Measurements from ENCODE around the gene ECD. TPM values are rescaled to one million over a fixed set of nuclear protein-coding genes. Genes with fewer than 3 reads are reported as not detected.

The ECD gene
- total RNA-seq, 1 experiment from 2014 or later, result 51.8 TPM

DNA sequence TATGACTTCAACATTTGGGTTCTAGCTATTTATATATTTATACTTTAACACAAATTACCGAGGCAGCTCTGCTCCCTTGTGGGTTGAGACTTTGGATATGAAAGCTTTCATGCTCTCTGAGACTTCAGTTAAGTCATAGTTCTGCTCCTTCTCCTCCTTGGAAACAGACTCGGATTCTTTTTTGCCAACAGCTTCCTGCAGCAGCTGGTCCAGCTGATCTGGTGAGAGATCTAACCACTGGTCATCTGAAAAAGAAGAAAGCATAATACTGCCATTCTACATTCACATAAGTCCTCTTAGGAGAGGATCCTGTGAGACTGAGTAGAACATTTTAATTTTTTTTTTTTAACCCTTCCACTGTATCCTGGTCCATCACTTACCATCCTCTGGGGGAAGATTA, 28.6 kb downstream of the ECD start:
- H3K9me3 Mint-ChIP-seq (ENCODE audit: unreplicated experiment), result no peaks in the 10 kb centered on the region
- no peak overlapping the region for H3K4me3 ChIP-seq (ENCODE audit: low read depth, low read length)
- H3K9me3 ChIP-seq, result no peaks in the 10 kb centered on the region
- DNase-seq, result no peak
- ChIA-PET POLR2A (interaction anchor here (0.6 kb wide), 1 partner anchor 23 kb away, joined by 4 read pairs; no protein-coding TSS in a partner anchor), CTCF (no interaction called here)
- no TSS peak for BruUV-seq (replicated peaks)
- TF ChIP-seq, protein P1, sequence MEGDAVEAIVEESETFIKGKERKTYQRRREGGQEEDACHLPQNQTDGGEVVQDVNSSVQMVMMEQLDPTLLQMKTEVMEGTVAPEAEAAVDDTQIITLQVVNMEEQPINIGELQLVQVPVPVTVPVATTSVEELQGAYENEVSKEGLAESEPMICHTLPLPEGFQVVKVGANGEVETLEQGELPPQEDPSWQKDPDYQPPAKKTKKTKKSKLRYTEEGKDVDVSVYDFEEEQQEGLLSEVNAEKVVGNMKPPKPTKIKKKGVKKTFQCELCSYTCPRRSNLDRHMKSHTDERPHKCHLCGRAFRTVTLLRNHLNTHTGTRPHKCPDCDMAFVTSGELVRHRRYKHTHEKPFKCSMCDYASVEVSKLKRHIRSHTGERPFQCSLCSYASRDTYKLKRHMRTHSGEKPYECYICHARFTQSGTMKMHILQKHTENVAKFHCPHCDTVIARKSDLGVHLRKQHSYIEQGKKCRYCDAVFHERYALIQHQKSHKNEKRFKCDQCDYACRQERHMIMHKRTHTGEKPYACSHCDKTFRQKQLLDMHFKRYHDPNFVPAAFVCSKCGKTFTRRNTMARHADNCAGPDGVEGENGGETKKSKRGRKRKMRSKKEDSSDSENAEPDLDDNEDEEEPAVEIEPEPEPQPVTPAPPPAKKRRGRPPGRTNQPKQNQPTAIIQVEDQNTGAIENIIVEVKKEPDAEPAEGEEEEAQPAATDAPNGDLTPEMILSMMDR (IDR thresholded peaks at IDR 0.05; ENCODE audit: insufficient read depth in 1 of 2, low read depth in 1 of 2, low read length in 1 of 2, severe bottlenecking in 1 of 2, unreplicated experiment in 1 of 2), result no peak
- no peak overlapping the region for H3K4me3 Mint-ChIP-seq (ENCODE audit: unreplicated experiment)
- H3K4me1 ChIP-seq, result peaks cover 6% of the 10 kb centered on the region
- H3K27ac Mint-ChIP-seq (ENCODE audit: unreplicated experiment), result no peak overlapping the region
- H3K36me3 Mint-ChIP-seq (ENCODE audit: insufficient read depth, unreplicated experiment), result peaks cover 92% of the 10 kb centered on the region
- H3K27me3 Mint-ChIP-seq (ENCODE audit: insufficient read depth, unreplicated experiment), result no peaks in the 10 kb centered on the region
- H3K27me3 ChIP-seq (replicated peaks; ENCODE audit: control insufficient read depth, insufficient read depth, low read length), result no peaks in the 10 kb centered on the region
- intact Hi-C loops (cut with micrococcal nuclease; ENCODE audit: unreplicated experiment), result no loop called here
- H3K36me3 ChIP-seq (ENCODE audit: control insufficient read depth, insufficient read depth, low read length), result peaks cover 4% of the 10 kb centered on the region
- peaks cover 11% of the 10 kb centered on the region for H3K4me1 Mint-ChIP-seq (ENCODE audit: low read depth, unreplicated experiment)

DNA sequence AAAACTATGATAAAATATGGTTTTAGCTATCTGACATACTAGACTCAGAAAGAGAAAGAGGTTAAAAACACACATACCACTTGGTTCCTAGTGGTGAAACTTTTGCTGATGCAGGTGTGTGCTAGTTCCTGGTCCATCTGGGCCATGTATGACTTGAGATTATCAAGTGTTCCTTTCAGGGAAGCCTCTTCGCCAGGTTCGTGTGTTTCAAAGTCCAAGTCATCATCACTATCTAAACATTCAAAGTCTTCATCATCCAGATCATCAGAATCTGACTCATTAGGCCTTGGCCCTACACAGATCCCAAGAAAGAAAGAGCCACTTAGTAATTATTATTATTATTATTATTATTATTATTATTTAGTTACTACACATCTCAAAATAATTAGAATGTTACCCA, 31.2 kb downstream of the ECD start:
- intact Hi-C loops (cut with micrococcal nuclease; ENCODE audit: unreplicated experiment), result no loop called here
- Histone ChIP-seq H3K4me3 (ENCODE audit: low read depth, low read length) (no peak overlapping the region), H3K27me3 (replicated peaks; ENCODE audit: control insufficient read depth, insufficient read depth, low read length) (no peaks in the 10 kb centered on the region), H3K9me3 (no peaks in the 10 kb centered on the region), H3K4me1 (peaks cover 25% of the 10 kb centered on the region), H3K36me3 (ENCODE audit: control insufficient read depth, insufficient read depth, low read length) (peaks cover 4% of the 10 kb centered on the region)
- H3K9me3 Mint-ChIP-seq (ENCODE audit: unreplicated experiment), result no peaks in the 10 kb centered on the region
- H3K27ac Mint-ChIP-seq (ENCODE audit: unreplicated experiment), result no peak overlapping the region
- peaks cover 23% of the 10 kb centered on the region for H3K4me1 Mint-ChIP-seq (ENCODE audit: low read depth, unreplicated experiment)
- no peak overlapping the region for H3K4me3 Mint-ChIP-seq (ENCODE audit: unreplicated experiment)
- DNase-seq, result peak in 1 of 2 experiments; percentile 22
- POLR2A ChIA-PET, result no interaction called here
- no TSS peak for BruUV-seq (replicated peaks)
- H3K27me3 Mint-ChIP-seq (ENCODE audit: insufficient read depth, unreplicated experiment), result no peaks in the 10 kb centered on the region
- peaks cover 95% of the 10 kb centered on the region for H3K36me3 Mint-ChIP-seq (ENCODE audit: insufficient read depth, unreplicated experiment)
- CTCF ChIA-PET, result no interaction called here
- TF ChIP-seq, protein P1 (IDR thresholded peaks at IDR 0.05; ENCODE audit: insufficient read depth in 1 of 2, low read depth in 1 of 2, low read length in 1 of 2, severe bottlenecking in 1 of 2, unreplicated experiment in 1 of 2), result no peak

DNA sequence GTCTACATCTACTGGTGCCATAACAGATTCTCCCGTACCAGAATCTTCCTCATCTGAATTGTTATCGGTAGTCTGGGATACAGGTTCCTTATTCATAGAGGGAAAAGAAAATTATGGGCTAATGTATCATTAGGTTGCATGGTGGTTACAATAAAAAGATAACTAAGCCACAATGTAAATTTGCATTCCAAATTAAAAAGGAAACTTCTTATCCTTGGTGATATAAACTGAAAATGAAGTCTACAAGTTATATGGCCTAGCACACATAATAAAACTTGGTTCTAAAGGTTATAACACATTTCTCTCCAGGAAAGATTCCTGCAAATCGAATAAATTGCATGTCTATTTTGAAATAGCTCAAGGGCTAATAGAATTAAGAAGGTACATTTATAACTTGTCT, 33.1 kb downstream of the ECD start:
- BruUV-seq (replicated peaks), result no TSS peak
- DNase-seq, result no peak
- TF ChIP-seq, protein P1 (IDR thresholded peaks at IDR 0.05; ENCODE audit: insufficient read depth in 1 of 2, low read depth in 1 of 2, low read length in 1 of 2, severe bottlenecking in 1 of 2, unreplicated experiment in 1 of 2), result no peak
- ChIA-PET POLR2A (interaction anchor here (1.0 kb wide), 1 partner anchor 10 kb away, joined by 3 read pairs; no protein-coding TSS in a partner anchor), CTCF (no interaction called here)
- H3K4me3 ChIP-seq (ENCODE audit: low read depth, low read length), result no peak overlapping the region
- Mint-ChIP-seq H3K36me3 (ENCODE audit: insufficient read depth, unreplicated experiment) (peaks cover 90% of the 10 kb centered on the region), H3K4me3 (ENCODE audit: unreplicated experiment) (no peak overlapping the region), H3K27ac (ENCODE audit: unreplicated experiment) (no peak overlapping the region), H3K27me3 (ENCODE audit: insufficient read depth, unreplicated experiment) (no peaks in the 10 kb centered on the region), H3K4me1 (ENCODE audit: low read depth, unreplicated experiment) (peaks cover 31% of the 10 kb centered on the region), H3K9me3 (ENCODE audit: unreplicated experiment) (no peaks in the 10 kb centered on the region)
- no peaks in the 10 kb centered on the region for H3K27me3 ChIP-seq (replicated peaks; ENCODE audit: control insufficient read depth, insufficient read depth, low read length)
- peaks cover 9% of the 10 kb centered on the region for H3K36me3 ChIP-seq (ENCODE audit: control insufficient read depth, insufficient read depth, low read length)
- H3K9me3 ChIP-seq, result no peaks in the 10 kb centered on the region
- intact Hi-C loops (cut with micrococcal nuclease; ENCODE audit: unreplicated experiment), result loop anchor here (5.0 kb wide), 1 partner anchor 33 kb away; the partner anchor contains the start of genes ECD and FAM149B1
- peaks cover 36% of the 10 kb centered on the region for H3K4me1 ChIP-seq

All from Caco-2 (cell line).